Endothelial cell of umbilical vein (primary cell): ENCODE data around the gene PARD3B. TPM values are rescaled to one million over a fixed set of nuclear protein-coding genes. Genes with fewer than 3 reads are reported as not detected.

Source experiments
- BruUV-seq: library from RNA; stranded (reverse); fragments of 400-500 nt; replicated peaks from 2 replicates; lab custom pipeline; 2021; lab: Mats Ljungman, UMichigan
- CTCF ChIA-PET: fragments of 300-600, 350-600 bp; sonication (Branson Sonifier 250); formaldehyde crosslinking; loops from one replicate; lab custom pipeline; 2021; ENCODE audit warnings: antibody characterized with exemption, inconsistent platforms; lab: Charles Lee
- POLR2A ChIA-PET: fragments of 300-600, 350-600 bp; sonication (Branson Sonifier 250); formaldehyde crosslinking; loops from one replicate; lab custom pipeline; 2021; ENCODE audit warnings: antibody characterized with exemption, inconsistent platforms; lab: Charles Lee
- DNase-seq: peaks from one replicate; pipeline ENCODE4 v3.0.0-alpha.2; 2011; ENCODE audit warnings: low read depth, low spot score
- FAIRE-seq: peaks from 2 replicates; lab custom pipeline; 2011; peaks lifted over from hg19 to GRCh38; lab: Jason Lieb, UNC
- H2AFZ ChIP-seq: 2 replicates; pipeline ENCODE4 v1.6.0; 2012; ENCODE audit warnings: low read depth, low read length, control low read depth, inconsistent platforms
- H3K27ac ChIP-seq: 2 replicates; pipeline ENCODE4 v1.5.1; 2011; ENCODE audit warnings: low read depth, mild to moderate bottlenecking, control low read depth, low read length, moderate library complexity; ENCODE audit not compliant: insufficient read depth
- H3K27me3 ChIP-seq, 2 experiments: 2 replicates each; pipeline versions ENCODE4 v1.6.0 to v1.6.1; 2011; ENCODE audit warnings: low read length in 2 of 2, mixed read lengths in 1 of 2; ENCODE audit not compliant: control insufficient read depth in 2 of 2, insufficient read depth in 2 of 2
- H3K36me3 ChIP-seq, 2 experiments: 2 replicates in 1 of 2; 3 replicates in 1 of 2; pipeline ENCODE4 v1.5.1; 2011; ENCODE audit warnings: low read length in 2 of 2, mild to moderate bottlenecking in 1 of 2, moderate library complexity in 1 of 2; ENCODE audit not compliant: control insufficient read depth in 2 of 2, insufficient read depth in 2 of 2; ENCODE audit errors: extremely low read depth in 1 of 2
- H3K4me1 ChIP-seq: 3 replicates; pipeline ENCODE4 v1.5.1; 2011; ENCODE audit warnings: mild to moderate bottlenecking, low read length; ENCODE audit not compliant: control insufficient read depth, insufficient read depth; ENCODE audit errors: extremely low read depth
- H3K4me2 ChIP-seq: 2 replicates; pipeline ENCODE4 v1.6.1; 2011; ENCODE audit warnings: low read length, control low read depth, mixed read lengths; ENCODE audit not compliant: insufficient read depth
- H3K4me3 ChIP-seq, 3 experiments: fragments of 200-600 bp in 1 of 3; sonication (generic), shearing (Covaris generic) in 1 of 3; replicated peaks in 1 of 3; 2 replicates each; pipeline ENCODE4 v1.5.1; 2011 to 2016; ENCODE audit warnings: control low read depth in 3 of 3, low read length in 3 of 3, mild to moderate bottlenecking in 2 of 3, inconsistent platforms in 1 of 3, low read depth in 1 of 3, moderate library complexity in 1 of 3; ENCODE audit not compliant: insufficient read depth in 1 of 3
- H3K79me2 ChIP-seq: 2 replicates; pipeline ENCODE4 v1.6.0; 2012; ENCODE audit warnings: low read length, inconsistent platforms; ENCODE audit not compliant: control insufficient read depth, insufficient read depth
- H3K9ac ChIP-seq: replicated peaks from 2 replicates; pipeline ENCODE3; 2011; ENCODE audit warnings: low read length, control low read depth; ENCODE audit not compliant: insufficient read depth; ENCODE audit errors: extremely low read depth
- H3K9me1 ChIP-seq: replicated peaks from 3 replicates; pipeline ENCODE4 v1.6.0; 2011; ENCODE audit warnings: mild to moderate bottlenecking, low read length; ENCODE audit not compliant: control insufficient read depth, insufficient read depth; ENCODE audit errors: extremely low read depth
- H3K9me3 ChIP-seq: replicated peaks from 2 replicates; pipeline ENCODE4 v1.5.1; 2012; ENCODE audit warnings: low read length, inconsistent platforms; ENCODE audit not compliant: control insufficient read depth, insufficient read depth
- H4K20me1 ChIP-seq: replicated peaks from 2 replicates; pipeline ENCODE3; 2011; ENCODE audit warnings: mild to moderate bottlenecking, low read length; ENCODE audit not compliant: control insufficient read depth, insufficient read depth; ENCODE audit errors: extremely low read depth
- EZH2 ChIP-seq: IDR thresholded peaks from 2 replicates; pipeline ENCODE4 v1.6.1; 2012; ENCODE audit warnings: borderline replicate concordance, low read depth, mild to moderate bottlenecking, moderate library complexity, low read length, inconsistent platforms; ENCODE audit not compliant: severe bottlenecking
- FOS ChIP-seq: IDR thresholded peaks from 2 replicates; pipeline ENCODE4 v1.6.1; 2011; ENCODE audit warnings: mild to moderate bottlenecking, low read length, moderate library complexity, borderline replicate concordance; ENCODE audit not compliant: insufficient read depth
- GATA2 ChIP-seq: IDR thresholded peaks from 2 replicates; pipeline ENCODE4 v1.7.0; 2011; ENCODE audit warnings: low read depth, mild to moderate bottlenecking, moderate library complexity, mixed read lengths, low read length; ENCODE audit not compliant: insufficient read length, insufficient read depth
- JUN ChIP-seq: IDR thresholded peaks from 2 replicates; pipeline ENCODE4 v1.6.1; 2011; ENCODE audit warnings: borderline replicate concordance, low read depth; ENCODE audit not compliant: insufficient read length, insufficient read depth
- MYC ChIP-seq: IDR thresholded peaks from one replicate; pipeline ENCODE4 v1.6.1; 2011; ENCODE audit warnings: mild to moderate bottlenecking, low read depth, low read length
- POLR2A ChIP-seq: IDR thresholded peaks from 2 replicates; pipeline ENCODE4 v1.6.1; 2012; ENCODE audit warnings: low read depth, mild to moderate bottlenecking, control low read depth, low read length
- POLR2AphosphoS5 ChIP-seq: IDR thresholded peaks from 2 replicates; pipeline ENCODE4 v1.6.1; 2012; ENCODE audit warnings: low read depth, mild to moderate bottlenecking, control low read depth, low read length, moderate library complexity; ENCODE audit not compliant: insufficient read depth
- dilution Hi-C: fragments of 300-500 bp; cut with MboI; formaldehyde crosslinking; loops from one replicate; pipeline ENCODE4 v1.15.0; 2019; ENCODE audit warnings: low sequenced_read_pairs; ENCODE audit not compliant: extremely low pct_ligation_motif_present
- intact Hi-C: fragments of 100-400 bp; cut with micrococcal nuclease; formaldehyde crosslinking; loops from one replicate; pipeline ENCODE4 v1.10.0; 2022
- polyA plus RNA-seq, 4 experiments: library from polyadenylated mRNA; depleted of rRNA in 3 of 4; stranded (reverse) in 3 of 4; unstranded in 1 of 4; fragments of >200 nt; gene quantifications; 2 replicates each; pipeline versions ENCODE4 v1.2.1 to v1.2.3, GENCODE V29; 2011 to 2012; ENCODE audit warnings: missing spikeins in 1 of 4
- total RNA-seq: library from RNA; stranded (reverse); gene quantifications from 2 replicates; pipeline ENCODE4 v1.2.3, GENCODE V29; 2021
- TF ChIP-seq, protein P1 (sequence below): IDR thresholded peaks from 2 replicates; pipeline ENCODE4 v1.6.1; 2011; ENCODE audit not compliant: insufficient read depth, insufficient read length
- TF ChIP-seq, protein P2 (sequence below), 2 donors: IDR thresholded peaks; 1 replicate in 1 of 2; 2 replicates in 1 of 2; pipeline ENCODE4 v1.5.1; 2011; ENCODE audit warnings: low read length in 2 of 2, mild to moderate bottlenecking in 2 of 2, moderate library complexity in 2 of 2, control low read depth in 1 of 2, inconsistent platforms in 1 of 2, low read depth in 1 of 2; ENCODE audit not compliant: insufficient read depth in 1 of 2; ENCODE audit errors: extremely low read depth in 1 of 2

PARD3B gene
- total and polyA plus RNA-seq, 2 donors (not counting 3 experiments of a cell fraction or from before 2014, with no cell fraction given): 2.2 to 30.9 TPM

DNA sequence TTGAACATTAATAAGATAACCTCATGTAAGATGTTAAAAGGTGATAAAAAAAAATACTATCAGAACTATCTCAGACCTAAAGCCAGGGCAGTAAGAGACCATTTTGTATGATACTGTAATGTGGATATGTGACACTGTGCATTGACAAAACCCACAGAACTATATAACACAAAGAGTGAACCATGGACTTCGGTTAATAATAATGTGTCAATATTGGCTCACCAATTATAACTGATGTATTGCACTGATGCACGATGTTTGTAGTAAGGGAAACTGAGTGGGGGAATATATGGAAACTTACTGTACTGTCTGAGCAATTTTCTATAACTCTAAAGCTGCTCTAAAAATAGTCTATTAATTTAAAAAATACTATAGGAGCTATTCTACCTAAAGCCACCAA, 40.7 kb upstream of the PARD3B start:
- dilution Hi-C loops: no loop called here

More for the DNA sequence above, 40.7 kb upstream of the PARD3B start:
- CTCF ChIA-PET: no interaction called here
- BruUV-seq: no TSS peak
- no peaks in the 10 kb centered on the region for H3K27me3 ChIP-seq
- FAIRE-seq: no peak
- no peaks in the 10 kb centered on the region for H3K9me3 ChIP-seq
- H4K20me1 ChIP-seq: no peaks in the 10 kb centered on the region
- no peaks in the 10 kb centered on the region for H3K36me3 ChIP-seq
- no peaks in the 10 kb centered on the region for H3K4me1 ChIP-seq
- POLR2A ChIA-PET: no interaction called here
- H3K9me1 ChIP-seq: no peaks in the 10 kb centered on the region
- H3K79me2 ChIP-seq: no peaks in the 10 kb centered on the region
- H2AFZ ChIP-seq: no peak overlapping the region
- no peak for TF ChIP-seq FOS
- no peak for TF ChIP-seq EZH2
- TF ChIP-seq, protein P1, sequence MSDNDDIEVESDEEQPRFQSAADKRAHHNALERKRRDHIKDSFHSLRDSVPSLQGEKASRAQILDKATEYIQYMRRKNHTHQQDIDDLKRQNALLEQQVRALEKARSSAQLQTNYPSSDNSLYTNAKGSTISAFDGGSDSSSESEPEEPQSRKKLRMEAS: no peak
- TF ChIP-seq MYC: no peak
- TF ChIP-seq POLR2AphosphoS5: no peak
- TF ChIP-seq POLR2A: no peak
- TF ChIP-seq, protein P2, sequence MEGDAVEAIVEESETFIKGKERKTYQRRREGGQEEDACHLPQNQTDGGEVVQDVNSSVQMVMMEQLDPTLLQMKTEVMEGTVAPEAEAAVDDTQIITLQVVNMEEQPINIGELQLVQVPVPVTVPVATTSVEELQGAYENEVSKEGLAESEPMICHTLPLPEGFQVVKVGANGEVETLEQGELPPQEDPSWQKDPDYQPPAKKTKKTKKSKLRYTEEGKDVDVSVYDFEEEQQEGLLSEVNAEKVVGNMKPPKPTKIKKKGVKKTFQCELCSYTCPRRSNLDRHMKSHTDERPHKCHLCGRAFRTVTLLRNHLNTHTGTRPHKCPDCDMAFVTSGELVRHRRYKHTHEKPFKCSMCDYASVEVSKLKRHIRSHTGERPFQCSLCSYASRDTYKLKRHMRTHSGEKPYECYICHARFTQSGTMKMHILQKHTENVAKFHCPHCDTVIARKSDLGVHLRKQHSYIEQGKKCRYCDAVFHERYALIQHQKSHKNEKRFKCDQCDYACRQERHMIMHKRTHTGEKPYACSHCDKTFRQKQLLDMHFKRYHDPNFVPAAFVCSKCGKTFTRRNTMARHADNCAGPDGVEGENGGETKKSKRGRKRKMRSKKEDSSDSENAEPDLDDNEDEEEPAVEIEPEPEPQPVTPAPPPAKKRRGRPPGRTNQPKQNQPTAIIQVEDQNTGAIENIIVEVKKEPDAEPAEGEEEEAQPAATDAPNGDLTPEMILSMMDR (IDR thresholded peaks at IDR 0.05; ENCODE audit: extremely low read depth in 1 of 2, insufficient read depth in 1 of 2, low read depth in 1 of 2, low read length in 2 of 2): no peak
- no peak for TF ChIP-seq GATA2
- no peak for TF ChIP-seq JUN
- no peak overlapping the region for H3K4me2 ChIP-seq
- H3K9ac ChIP-seq: no peak overlapping the region
- intact Hi-C loops: no loop called here
- no peak for DNase-seq
- no peak overlapping the region for H3K27ac ChIP-seq
- no peak overlapping the region for H3K4me3 ChIP-seq
